ENCODE results near the gene ZNF581. TPM values are rescaled to one million over a fixed set of nuclear protein-coding genes. Genes with fewer than 3 reads are reported as not detected.

ZNF581 gene
- 28.4 and 42.0 TPM in 2 replicates for total RNA-seq
- polyA plus RNA-seq: 22.3 and 28.7 TPM in 2 replicates

DNA sequence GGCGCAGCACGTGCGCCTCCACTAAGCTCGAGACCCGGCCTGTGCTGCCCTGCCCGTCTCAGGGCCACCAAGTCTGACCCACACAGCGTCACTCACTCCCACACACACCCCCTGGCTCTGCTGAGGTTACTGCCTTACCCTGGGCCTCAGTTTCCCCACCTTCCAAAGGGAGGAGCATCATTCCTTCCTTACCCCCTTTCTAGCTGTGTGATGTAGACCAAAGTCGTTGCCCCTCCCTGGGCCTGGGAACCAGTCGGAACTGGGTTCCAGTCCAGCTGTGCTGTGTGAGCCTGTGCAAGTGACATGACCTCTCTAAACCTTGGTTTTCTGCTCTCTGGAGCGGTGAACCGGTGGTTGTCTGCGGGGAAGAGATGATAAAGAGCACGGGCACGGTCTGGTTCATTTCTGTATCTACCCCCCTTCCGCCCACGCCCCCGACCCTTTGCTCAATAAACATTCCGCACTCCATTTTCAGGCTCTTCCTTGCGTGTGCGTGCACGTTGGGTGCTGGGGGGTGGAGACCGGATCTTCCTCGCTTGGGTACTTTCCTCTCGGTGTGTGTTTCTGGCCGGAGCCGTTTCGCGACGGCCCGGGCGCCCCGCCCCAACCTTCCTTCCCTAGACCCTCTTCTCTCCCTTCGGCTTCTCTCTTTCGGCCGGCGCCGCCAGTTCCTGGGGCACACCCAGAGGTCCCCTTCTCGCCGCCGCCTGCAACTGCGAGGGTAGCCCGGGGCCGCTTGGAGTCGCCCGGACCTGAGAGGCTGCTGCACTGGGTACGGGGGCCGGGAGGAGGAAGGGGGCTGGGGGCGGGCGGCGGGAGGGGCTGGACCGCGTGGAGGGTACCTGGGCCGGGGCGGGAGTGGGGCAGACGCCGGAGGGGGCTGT is at the start of gene ZNF581:
ZNF581 (plus strand) TSS at position 647 of the 884 bp plus-strand sequence. CDS start 923 bp downstream, outside the sequence.
- Histone ChIP-seq H3K27ac (peak within 1 kb of the TSS; percentile 91), H3K4me3 (peak within 1 kb of the TSS; percentile 95), H3K9me3 (ENCODE audit: low read depth) (no peaks in the 10 kb centered on the region), H3K36me3 (no peaks in the 10 kb centered on the region), H3K4me1 (ENCODE audit: low read depth) (peaks cover 19% of the 10 kb centered on the region), H3K27me3 (no peaks in the 10 kb centered on the region)
- DNase-seq (ENCODE audit: low read depth in 1 of 2, low spot score in 1 of 2): peak; percentile 83 to 85
- TF ChIP-seq, protein P1, sequence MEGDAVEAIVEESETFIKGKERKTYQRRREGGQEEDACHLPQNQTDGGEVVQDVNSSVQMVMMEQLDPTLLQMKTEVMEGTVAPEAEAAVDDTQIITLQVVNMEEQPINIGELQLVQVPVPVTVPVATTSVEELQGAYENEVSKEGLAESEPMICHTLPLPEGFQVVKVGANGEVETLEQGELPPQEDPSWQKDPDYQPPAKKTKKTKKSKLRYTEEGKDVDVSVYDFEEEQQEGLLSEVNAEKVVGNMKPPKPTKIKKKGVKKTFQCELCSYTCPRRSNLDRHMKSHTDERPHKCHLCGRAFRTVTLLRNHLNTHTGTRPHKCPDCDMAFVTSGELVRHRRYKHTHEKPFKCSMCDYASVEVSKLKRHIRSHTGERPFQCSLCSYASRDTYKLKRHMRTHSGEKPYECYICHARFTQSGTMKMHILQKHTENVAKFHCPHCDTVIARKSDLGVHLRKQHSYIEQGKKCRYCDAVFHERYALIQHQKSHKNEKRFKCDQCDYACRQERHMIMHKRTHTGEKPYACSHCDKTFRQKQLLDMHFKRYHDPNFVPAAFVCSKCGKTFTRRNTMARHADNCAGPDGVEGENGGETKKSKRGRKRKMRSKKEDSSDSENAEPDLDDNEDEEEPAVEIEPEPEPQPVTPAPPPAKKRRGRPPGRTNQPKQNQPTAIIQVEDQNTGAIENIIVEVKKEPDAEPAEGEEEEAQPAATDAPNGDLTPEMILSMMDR (IDR thresholded peaks at IDR 0.05; ENCODE audit: low read depth, low read length): no peak

GRCh38 chr19:55594996-55595545 is 48.4 kb upstream of the ZNF581 start:
- Histone ChIP-seq H3K36me3 (peaks cover 9% of the 10 kb centered on the region), H3K27me3 (no peaks in the 10 kb centered on the region), H3K9me3 (ENCODE audit: low read depth) (no peaks in the 10 kb centered on the region), H3K4me1 (ENCODE audit: low read depth) (no peaks in the 10 kb centered on the region), H3K27ac (no peak overlapping the region), H3K4me3 (no peak overlapping the region)
- DNase-seq (ENCODE audit: low read depth in 1 of 2, low spot score in 1 of 2): no peak
- TF ChIP-seq, protein P1 (IDR thresholded peaks at IDR 0.05; ENCODE audit: low read depth, low read length): no peak

- H3K27ac ChIP-seq: no peak overlapping the region
- H3K4me3 ChIP-seq: no peak overlapping the region
- DNase-seq (ENCODE audit: low read depth in 1 of 2, low spot score in 1 of 2): no peak
- H3K4me1 ChIP-seq (ENCODE audit: low read depth): no peaks in the 10 kb centered on the region
- H3K9me3 ChIP-seq (ENCODE audit: low read depth): no peaks in the 10 kb centered on the region
- TF ChIP-seq, protein P1 (IDR thresholded peaks at IDR 0.05; ENCODE audit: low read depth, low read length): no peak
- peaks cover 9% of the 10 kb centered on the region for H3K36me3 ChIP-seq
- no peaks in the 10 kb centered on the region for H3K27me3 ChIP-seq
Observed at GRCh38 chr19:55596304-55596703, 47.1 kb upstream of the ZNF581 start.

- no peaks in the 10 kb centered on the region for H3K27me3 ChIP-seq
- DNase-seq (ENCODE audit: low read depth in 1 of 2, low spot score in 1 of 2): no peak
- no peak overlapping the region for H3K4me3 ChIP-seq
- no peaks in the 10 kb centered on the region for H3K4me1 ChIP-seq (ENCODE audit: low read depth)
- H3K9me3 ChIP-seq (ENCODE audit: low read depth): no peaks in the 10 kb centered on the region
- H3K27ac ChIP-seq: no peak overlapping the region
- TF ChIP-seq, protein P1 (IDR thresholded peaks at IDR 0.05; ENCODE audit: low read depth, low read length): no peak
- peaks cover 9% of the 10 kb centered on the region for H3K36me3 ChIP-seq
Observed at GRCh38 chr19:55597501-55597921, 45.9 kb upstream of the ZNF581 start.

- DNase-seq (ENCODE audit: low read depth in 1 of 2, low spot score in 1 of 2): no peak
- H3K4me3 ChIP-seq: no peak overlapping the region
- TF ChIP-seq, protein P1 (IDR thresholded peaks at IDR 0.05; ENCODE audit: low read depth, low read length): no peak
Observed at GRCh38 chr19:55598034-55598433, 45.4 kb upstream of the ZNF581 start.

More at GRCh38 chr19:55598034-55598433, 45.4 kb upstream of the ZNF581 start:
- Histone ChIP-seq H3K27me3 (no peaks in the 10 kb centered on the region), H3K4me1 (ENCODE audit: low read depth) (no peaks in the 10 kb centered on the region), H3K27ac (no peak overlapping the region), H3K9me3 (ENCODE audit: low read depth) (no peaks in the 10 kb centered on the region), H3K36me3 (peaks cover 9% of the 10 kb centered on the region)
